Forelimb muscle (tissue), 1 donor: Measurements from ENCODE around the gene PCDHA5. TPM values are rescaled to one million over a fixed set of nuclear protein-coding genes. Genes with fewer than 3 reads are reported as not detected.

ENCODE experiments used
- DNase-seq: peaks from one replicate; pipeline ENCODE4 v3.0.0-alpha.2; 2013; ENCODE audit warnings: low read depth
- polyA plus RNA-seq: library from polyadenylated mRNA; unstranded; fragments of 120-200 nt; gene quantifications from one replicate; pipeline ENCODE4 v1.2.1, GENCODE V29; 2013; ENCODE audit not compliant: insufficient read length

The PCDHA5 gene
- polyA plus RNA-seq, 1 donor = 0.08 TPM

GRCh38 chr5:140862441-140863295, 41.3 kb downstream of the PCDHA5 start:
- DNase-seq = no peak

- DNase-seq = no peak
Measured at GRCh38 chr5:140868721-140869554, 47.5 kb downstream of the PCDHA5 start, which contains the start of gene PCDHA11. TSS of gene PCDHA11 (plus strand) at chr5:140868957. CDS start at chr5:140869104, 147 bp downstream.

- DNase-seq = no peak
Measured at GRCh38 chr5:140869555-140869886, 48.1 kb downstream of the PCDHA5 start.

GRCh38 chr5:140870221-140871201, 49.1 kb downstream of the PCDHA5 start:
- no peak for DNase-seq

Other genes starting within 250 kb of the PCDHA5 start
- gene CD14, start 188.4 kb upstream of the PCDHA5 start, polyA plus RNA-seq = 18.3 TPM
- 8.3 TPM for gene TMCO6, start 182.2 kb upstream of the PCDHA5 start, polyA plus RNA-seq
- gene NDUFA2, start 174.0 kb upstream of the PCDHA5 start, polyA plus RNA-seq = 58.2 TPM
- 95.3 TPM for gene IK, start 173.8 kb upstream of the PCDHA5 start, polyA plus RNA-seq
- gene WDR55, start 156.7 kb upstream of the PCDHA5 start, polyA plus RNA-seq = 14.9 TPM
- gene DND1, start 148.0 kb upstream of the PCDHA5 start, polyA plus RNA-seq = not detected
- 58.2 TPM for gene HARS1, start 130.2 kb upstream of the PCDHA5 start, polyA plus RNA-seq
- 26.6 TPM for gene HARS2, start 130.2 kb upstream of the PCDHA5 start, polyA plus RNA-seq
- gene ZMAT2, start 121.2 kb upstream of the PCDHA5 start, polyA plus RNA-seq = 73.2 TPM
- gene PCDHA1, start 35.5 kb upstream of the PCDHA5 start, polyA plus RNA-seq = 0.10 TPM
- gene PCDHA2, start 26.8 kb upstream of the PCDHA5 start, polyA plus RNA-seq = 0.09 TPM
- gene PCDHA3, start 20.6 kb upstream of the PCDHA5 start, polyA plus RNA-seq = 0.14 TPM
- gene PCDHA4, start 14.5 kb upstream of the PCDHA5 start, polyA plus RNA-seq = 0.14 TPM
- gene PCDHA6, start 6.3 kb downstream of the PCDHA5 start, polyA plus RNA-seq = 0.06 TPM
- 0.06 TPM for gene PCDHA7, start 12.7 kb downstream of the PCDHA5 start, polyA plus RNA-seq
- 0.03 TPM for gene PCDHA8, start 19.6 kb downstream of the PCDHA5 start, polyA plus RNA-seq
- not detected for gene PCDHA9, start 26.8 kb downstream of the PCDHA5 start, polyA plus RNA-seq
- 0.05 TPM for gene PCDHA10, start 34.3 kb downstream of the PCDHA5 start, polyA plus RNA-seq
- not detected for gene PCDHA11, start 47.3 kb downstream of the PCDHA5 start, polyA plus RNA-seq
- gene PCDHA12, start 53.7 kb downstream of the PCDHA5 start, polyA plus RNA-seq = not detected
- gene PCDHA13, start 60.5 kb downstream of the PCDHA5 start, polyA plus RNA-seq = 0.08 TPM
- 0.04 TPM for gene PCDHAC1, start 104.7 kb downstream of the PCDHA5 start, polyA plus RNA-seq
- gene PCDHAC2, start 144.9 kb downstream of the PCDHA5 start, polyA plus RNA-seq = 0.67 TPM
- 0.11 TPM for gene PCDHB1, start 229.8 kb downstream of the PCDHA5 start, polyA plus RNA-seq